NCI-H226 (cell line): ENCODE data around the gene KCNH2.
"Not testable (repeated sequence)": the region's sequence is repeated elsewhere in the genome, so short reads cannot be mapped to it uniquely, and the experiment has no call there.

Source experiments
- DNase-seq: peaks from one replicate; pipeline ENCODE4 v3.0.0-alpha.2; 2015

The KCNH2 gene

GRCh38 chr7:150931199-150931869 lies 46.8 kb downstream of the KCNH2 start:
- DNase-seq: no peak

- DNase-seq: no peak
Observed at GRCh38 chr7:150928541-150928940, 49.6 kb downstream of the KCNH2 start.

- DNase-seq: peak; percentile 12
Observed at GRCh38 chr7:150927956-150928344, 50.2 kb downstream of the KCNH2 start.

GRCh38 chr7:150927157-150927955 lies 50.8 kb downstream of the KCNH2 start:
- no peak for DNase-seq

- DNase-seq: no peak
Observed at GRCh38 chr7:150926066-150926465, 52.1 kb downstream of the KCNH2 start.

GRCh38 chr7:150924369-150924781 lies 53.7 kb downstream of the KCNH2 start:
- DNase-seq: no peak

GRCh38 chr7:150923802-150924201 lies 54.3 kb downstream of the KCNH2 start:
- DNase-seq: no peak

GRCh38 chr7:150923196-150923595 lies 54.9 kb downstream of the KCNH2 start:
- peak; percentile 58 for DNase-seq

GRCh38 chr7:150919160-150919559 lies 59.0 kb downstream of the KCNH2 start:
- no peak for DNase-seq

GRCh38 chr7:150918378-150918777 lies 59.7 kb downstream of the KCNH2 start:
- DNase-seq: no peak

GRCh38 chr7:150917969-150918368 lies 60.2 kb downstream of the KCNH2 start:
- DNase-seq: no peak

GRCh38 chr7:150916670-150917069 lies 61.5 kb downstream of the KCNH2 start:
- no peak for DNase-seq

GRCh38 chr7:150914966-150915365 lies 63.2 kb downstream of the KCNH2 start:
- DNase-seq: no peak

- no peak for DNase-seq
Observed at GRCh38 chr7:150914196-150914595, 63.9 kb downstream of the KCNH2 start.

GRCh38 chr7:150912427-150912826 lies 65.7 kb downstream of the KCNH2 start:
- no peak for DNase-seq

- no peak for DNase-seq
Observed at GRCh38 chr7:150911590-150912267, 66.4 kb downstream of the KCNH2 start.

- no peak for DNase-seq
Observed at GRCh38 chr7:150910996-150911422, 67.1 kb downstream of the KCNH2 start.

- not testable (repeated sequence) for DNase-seq
Observed at GRCh38 chr7:150910305-150910995, 67.7 kb downstream of the KCNH2 start.

- DNase-seq: no peak
Observed at GRCh38 chr7:150909200-150909995, 68.7 kb downstream of the KCNH2 start.

GRCh38 chr7:150908173-150908572 lies 69.9 kb downstream of the KCNH2 start:
- DNase-seq: no peak

GRCh38 chr7:150904011-150904909 lies 73.9 kb downstream of the KCNH2 start:
- DNase-seq: no peak
